Prostate gland (tissue), 2 donors: ENCODE measurements around the gene BDH1. TPM values are rescaled to one million over a fixed set of nuclear protein-coding genes. Genes with fewer than 3 reads are reported as not detected.

Experiments
- DNase-seq: peaks from one replicate; pipeline ENCODE4 v3.0.0-alpha.2; 2019; ENCODE audit warnings: low spot score
- H3K27ac ChIP-seq, 2 donors: fragments of 200-600 bp; sonication (generic); 2 replicates each; pipeline ENCODE4 v1.5.1; 2017 to 2019
- H3K27me3 ChIP-seq: fragments of 200-600 bp; sonication (generic); replicated peaks from 2 replicates; pipeline ENCODE4 v1.5.1; 2019; ENCODE audit not compliant: insufficient read depth
- H3K36me3 ChIP-seq, 2 donors: fragments of 200-600 bp; sonication (generic); 1 replicate in 1 of 2; 2 replicates in 1 of 2; pipeline versions ENCODE4 v1.5.1 to v1.8.1; 2017 to 2019
- H3K4me1 ChIP-seq: fragments of 200-600 bp; sonication (generic); replicated peaks from 2 replicates; pipeline ENCODE4 v1.5.1; 2019
- H3K4me3 ChIP-seq, 2 donors: fragments of 200-600 bp; sonication (generic); 2 replicates each; pipeline ENCODE4 v1.5.1; 2017 to 2019
- H3K9me3 ChIP-seq: fragments of 200-600 bp; sonication (generic); 2 replicates; pipeline ENCODE4 v1.5.1; 2017
- CTCF ChIP-seq, 4 experiments: fragments of 200-600 bp in 2 of 4; fragments of 450-650 bp in 2 of 4; sonication (generic) in 2 of 4; IDR thresholded peaks; 1 replicate in 3 of 4; 2 replicates in 1 of 4; pipeline ENCODE4 v1.5.1; 2016 to 2019; ENCODE audit warnings: antibody characterized with exemption in 4 of 4, mild to moderate bottlenecking in 2 of 4, moderate library complexity in 2 of 4
- POLR2A ChIP-seq: fragments of 450-650 bp; IDR thresholded peaks from one replicate; pipeline ENCODE4 v1.6.1; 2016; ENCODE audit warnings: antibody characterized with exemption, mild to moderate bottlenecking
- POLR2AphosphoS5 ChIP-seq: sonication (generic); formaldehyde crosslinking; IDR thresholded peaks from one replicate; pipeline ENCODE4 v1.6.1; 2017; ENCODE audit warnings: antibody characterized with exemption
- WGBS: methylation state at CpG from one replicate; pipeline ENCODE4 v1.1.5; 2018; 5-methylcytosine and 5-hydroxymethylcytosine counted together
- intact Hi-C: fragments of 100-400 bp; cut with DNase I; formaldehyde crosslinking; loops from one replicate; pipeline ENCODE4 v1.14.2; 2022
- total RNA-seq, 2 donors: library from RNA; depleted of rRNA; stranded (reverse); fragments of >200 nt; gene quantifications; one replicate each; pipeline ENCODE4 v1.1.0, GENCODE V29; 2016

BDH1 gene
- total RNA-seq, 2 donors from 2014 or later: 41.1 to 84.3 TPM

GRCh38 chr3:197527569-197527968 is 28.2 kb downstream of the BDH1 start:
- WGBS: 94% methylated on average over 5 of the region's 5 CpGs
- H3K36me3 ChIP-seq: peaks cover 0 to 12% of the 10 kb centered on the region in 2 donors
- no peaks in the 10 kb centered on the region for H3K4me1 ChIP-seq
- no peak for DNase-seq
- intact Hi-C loops: no loop called here
- no peaks in the 10 kb centered on the region for H3K27me3 ChIP-seq
- H3K27ac ChIP-seq: no peak overlapping the region
- no peak overlapping the region for H3K4me3 ChIP-seq
- TF ChIP-seq POLR2AphosphoS5: no peak
- no peak for TF ChIP-seq CTCF (IDR thresholded peaks at IDR 0.05)
- TF ChIP-seq POLR2A: no peak
- no peaks in the 10 kb centered on the region for H3K9me3 ChIP-seq

GRCh38 chr3:197525706-197526105 is 30.1 kb downstream of the BDH1 start:
- Histone ChIP-seq H3K36me3 (no peaks in the 10 kb centered on the region), H3K27me3 (no peaks in the 10 kb centered on the region), H3K9me3 (no peaks in the 10 kb centered on the region), H3K4me3 (no peak overlapping the region), H3K4me1 (no peaks in the 10 kb centered on the region), H3K27ac (peak overlapping the region in 1 of 2 donors; percentile 7)
- intact Hi-C loops: no loop called here
- no peak for DNase-seq
- WGBS: 61% methylated on average over 5 of the region's 5 CpGs
- no peak for TF ChIP-seq POLR2A
- peak in 2 of 4 experiments; percentile 9 to 46 for TF ChIP-seq CTCF (IDR thresholded peaks at IDR 0.05)
- TF ChIP-seq POLR2AphosphoS5: no peak

GRCh38 chr3:197524128-197524527 is 31.6 kb downstream of the BDH1 start:
- H3K4me3 ChIP-seq: no peak overlapping the region
- H3K4me1 ChIP-seq: no peaks in the 10 kb centered on the region
- no peaks in the 10 kb centered on the region for H3K36me3 ChIP-seq
- no peak for DNase-seq
- 86% methylated on average over 8 of the region's 8 CpGs for WGBS
- intact Hi-C loops: no loop called here
- TF ChIP-seq POLR2AphosphoS5: no peak
- no peaks in the 10 kb centered on the region for H3K9me3 ChIP-seq
- H3K27ac ChIP-seq: no peak overlapping the region
- H3K27me3 ChIP-seq: no peaks in the 10 kb centered on the region

GRCh38 chr3:197523526-197523925 is 32.2 kb downstream of the BDH1 start:
- no peak overlapping the region for H3K4me3 ChIP-seq
- no peaks in the 10 kb centered on the region for H3K27me3 ChIP-seq
- H3K4me1 ChIP-seq: no peaks in the 10 kb centered on the region
- intact Hi-C loops: no loop called here
- no peak overlapping the region for H3K27ac ChIP-seq
- 56% methylated on average over 14 of the region's 14 CpGs for WGBS
- no peak for TF ChIP-seq CTCF (IDR thresholded peaks at IDR 0.05)
- TF ChIP-seq POLR2A: no peak
- TF ChIP-seq POLR2AphosphoS5: no peak
- no peaks in the 10 kb centered on the region for H3K36me3 ChIP-seq
- DNase-seq: no peak
- H3K9me3 ChIP-seq: no peaks in the 10 kb centered on the region

GRCh38 chr3:197522881-197523441 is 32.8 kb downstream of the BDH1 start:
- 60% methylated on average over 5 of the region's 5 CpGs for WGBS
- no peak for DNase-seq
- no peak overlapping the region for H3K27ac ChIP-seq

More at GRCh38 chr3:197522881-197523441, 32.8 kb downstream of the BDH1 start:
- Histone ChIP-seq H3K4me3 (no peak overlapping the region), H3K27me3 (no peaks in the 10 kb centered on the region), H3K9me3 (no peaks in the 10 kb centered on the region), H3K36me3 (no peaks in the 10 kb centered on the region), H3K4me1 (no peaks in the 10 kb centered on the region)
- no peak for TF ChIP-seq POLR2AphosphoS5
- no peak for TF ChIP-seq CTCF (IDR thresholded peaks at IDR 0.05)
- no peak for TF ChIP-seq POLR2A
- intact Hi-C loops: no loop called here
